DMS153 (cell line): ENCODE data around the gene STEAP2.

Experiments used
- DNase-seq: peaks from one replicate; lab custom pipeline; 2025; lab: John Stamatoyannopoulos, UW

STEAP2 gene

GRCh38 chr7:90272242-90272641 lies 60.7 kb downstream of the STEAP2 start:
- no peak for DNase-seq

- DNase-seq = no peak
Observed at GRCh38 chr7:90274161-90274560, 62.6 kb downstream of the STEAP2 start.

- no peak for DNase-seq
Observed at GRCh38 chr7:90276033-90276728, 64.6 kb downstream of the STEAP2 start.
